ENCODE measurements around the gene ARID1B.

Gene ARID1B

DNA sequence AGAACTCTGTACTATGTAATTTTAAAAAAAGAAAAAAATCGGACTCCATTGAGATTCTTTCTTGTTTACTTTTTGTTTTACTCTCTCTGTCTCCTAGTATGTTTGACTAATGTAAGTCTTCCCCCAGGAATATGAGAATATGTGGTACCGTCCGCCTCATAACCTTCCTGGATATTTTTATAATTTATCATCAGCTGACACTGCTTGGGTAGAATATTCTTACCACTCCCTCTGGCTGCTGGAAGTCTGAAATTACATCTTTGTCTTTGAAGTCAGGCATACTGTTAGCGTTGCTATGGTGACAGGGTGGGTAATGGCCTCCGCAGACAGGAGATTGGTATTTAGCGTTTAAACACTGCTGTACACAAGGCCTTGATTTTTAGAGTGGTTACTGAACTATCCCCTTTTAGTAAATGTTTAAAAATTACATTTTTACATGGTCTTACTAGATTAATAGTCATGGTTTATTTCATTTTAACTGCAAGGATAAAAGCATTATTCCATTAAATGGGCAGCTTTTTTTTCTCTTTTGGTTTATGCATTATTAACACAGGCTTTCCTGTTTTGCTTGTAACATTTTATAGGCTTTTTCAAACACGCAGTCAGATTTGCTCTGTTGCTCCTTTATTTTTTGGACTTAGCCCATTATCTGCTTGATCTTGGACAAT lies 176.4 kb downstream of the ARID1B start:
- Histone ChIP-seq H2BK12ac (ENCODE audit: low read length) (no peak overlapping the region), H4K8ac (ENCODE audit: low read depth, low read length) (no peak overlapping the region), H2BK5ac (ENCODE audit: low read depth, low read length, poor library complexity) (no peak overlapping the region), H3K27me3 (ENCODE audit: insufficient read depth, low read length) (no peaks in the 10 kb centered on the region), H3K27ac (ENCODE audit: low read depth, low read length) (no peak overlapping the region), H3K36me3 (ENCODE audit: control insufficient read depth in 1 of 2, insufficient read depth in 2 of 2, low read length in 2 of 2) (no peaks in the 10 kb centered on the region), H3K9me3 (ENCODE audit: insufficient read depth, low read depth, low read length) (no peaks in the 10 kb centered on the region), H4K12ac (ENCODE audit: low read depth, low read length) (no peak overlapping the region), H3K79me2 (ENCODE audit: control insufficient read depth, insufficient read depth, low read length, poor library complexity) (peaks cover 6% of the 10 kb centered on the region), H3K23ac (ENCODE audit: low read length) (no peak overlapping the region), H3K4me3 (ENCODE audit: low read depth, low read length) (no peak overlapping the region), H2AFZ (ENCODE audit: insufficient read depth, low read length, poor library complexity) (no peak overlapping the region), H2BK120ac (ENCODE audit: insufficient read depth, low read length, poor library complexity) (no peak overlapping the region), H2AK5ac (ENCODE audit: low read length) (no peak overlapping the region), H3K4me2 (ENCODE audit: low read length) (no peak overlapping the region), H3K79me1 (ENCODE audit: low read length) (no peaks in the 10 kb centered on the region), H3K9ac (ENCODE audit: low read length) (no peak overlapping the region), H4K91ac (ENCODE audit: low read depth, low read length) (no peak overlapping the region), H3K14ac (ENCODE audit: low read length) (no peak overlapping the region), H3K4me1 (ENCODE audit: control insufficient read depth in 1 of 2, insufficient read depth in 2 of 2, low read length in 2 of 2) (peaks cover 5 to 8% of the 10 kb centered on the region in 2 experiments), H3K4ac (ENCODE audit: low read depth, low read length) (no peak overlapping the region), H3K18ac (ENCODE audit: low read length) (no peak overlapping the region)
- no CpG with 5 or more reads among the region's 7 CpGs for WGBS (ENCODE audit: extremely low coverage, insufficient coverage, insufficient read length)
- DNase-seq = peak; percentile 93 to 99

DNA sequence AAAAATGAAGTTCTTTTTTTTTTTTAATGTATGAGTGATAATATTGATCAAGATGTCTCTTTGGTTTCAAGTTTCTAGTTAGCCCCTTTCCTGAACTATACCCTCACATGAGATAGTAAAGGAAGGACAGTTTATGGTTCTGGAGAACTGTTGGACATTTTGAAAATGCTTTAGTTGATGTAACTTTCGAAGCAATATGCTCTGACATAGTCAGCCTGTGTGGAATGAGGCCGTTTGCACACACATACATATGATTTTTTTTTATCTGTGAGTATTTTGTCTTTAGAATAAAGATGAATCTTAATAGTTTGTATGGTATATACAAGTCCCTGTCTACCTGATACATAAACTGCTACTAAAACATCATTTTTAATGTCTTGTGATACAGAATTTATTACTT lies 177.0 kb downstream of the ARID1B start:
- Histone ChIP-seq H3K14ac (ENCODE audit: low read length) (no peak overlapping the region), H3K4me2 (ENCODE audit: low read length) (no peak overlapping the region), H4K91ac (ENCODE audit: low read depth, low read length) (no peak overlapping the region), H4K8ac (ENCODE audit: low read depth, low read length) (no peak overlapping the region), H3K36me3 (ENCODE audit: control insufficient read depth in 1 of 2, insufficient read depth in 2 of 2, low read length in 2 of 2) (no peaks in the 10 kb centered on the region), H3K4ac (ENCODE audit: low read depth, low read length) (no peak overlapping the region), H3K27me3 (ENCODE audit: insufficient read depth, low read length) (no peaks in the 10 kb centered on the region), H2BK5ac (ENCODE audit: low read depth, low read length, poor library complexity) (no peak overlapping the region), H2AK5ac (ENCODE audit: low read length) (no peak overlapping the region), H2AFZ (ENCODE audit: insufficient read depth, low read length, poor library complexity) (no peak overlapping the region), H3K23ac (ENCODE audit: low read length) (no peak overlapping the region), H3K18ac (ENCODE audit: low read length) (no peak overlapping the region), H3K9ac (ENCODE audit: low read length) (no peak overlapping the region), H3K27ac (ENCODE audit: low read depth, low read length) (no peak overlapping the region), H4K12ac (ENCODE audit: low read depth, low read length) (no peak overlapping the region), H3K9me3 (ENCODE audit: insufficient read depth, low read depth, low read length) (no peaks in the 10 kb centered on the region), H3K79me1 (ENCODE audit: low read length) (no peaks in the 10 kb centered on the region), H3K4me1 (ENCODE audit: control insufficient read depth in 1 of 2, insufficient read depth in 2 of 2, low read length in 2 of 2) (peaks cover 5 to 6% of the 10 kb centered on the region in 2 experiments), H3K4me3 (ENCODE audit: low read depth, low read length) (no peak overlapping the region), H2BK12ac (ENCODE audit: low read length) (no peak overlapping the region), H3K79me2 (ENCODE audit: control insufficient read depth, insufficient read depth, low read length, poor library complexity) (peaks cover 6% of the 10 kb centered on the region), H2BK120ac (ENCODE audit: insufficient read depth, low read length, poor library complexity) (no peak overlapping the region)
- WGBS (ENCODE audit: extremely low coverage, insufficient coverage, insufficient read length) = no CpG with 5 or more reads among the region's 2 CpGs
- DNase-seq = peak in 1 of 2 donors; percentile 55

DNA sequence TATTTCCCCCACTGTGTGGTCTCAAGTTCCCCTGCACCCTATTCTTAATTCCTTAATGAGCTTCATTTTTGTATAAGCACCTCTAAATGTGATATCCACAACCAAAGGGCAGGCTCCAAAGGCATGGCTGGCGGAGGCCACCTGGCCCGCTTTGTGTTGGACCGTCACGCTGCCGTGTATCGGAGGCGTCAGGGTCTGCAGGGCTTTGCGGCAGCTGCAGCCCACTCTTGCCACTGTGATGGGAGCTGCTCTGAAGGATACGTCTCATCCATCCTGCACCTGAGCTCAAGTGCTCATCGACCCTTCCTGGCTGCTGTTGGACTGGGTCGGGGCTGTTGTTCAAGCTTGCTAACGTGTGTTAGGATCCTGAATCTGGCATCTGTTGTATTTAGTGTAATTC lies 177.6 kb downstream of the ARID1B start:
- Histone ChIP-seq H3K79me2 (ENCODE audit: control insufficient read depth, insufficient read depth, low read length, poor library complexity) (peaks cover 6% of the 10 kb centered on the region), H3K4me1 (ENCODE audit: control insufficient read depth in 1 of 2, insufficient read depth in 2 of 2, low read length in 2 of 2) (peaks cover 5 to 6% of the 10 kb centered on the region in 2 experiments), H2AK5ac (ENCODE audit: low read length) (no peak overlapping the region), H3K36me3 (ENCODE audit: control insufficient read depth in 1 of 2, insufficient read depth in 2 of 2, low read length in 2 of 2) (no peaks in the 10 kb centered on the region), H3K27me3 (ENCODE audit: insufficient read depth, low read length) (no peaks in the 10 kb centered on the region), H3K18ac (ENCODE audit: low read length) (no peak overlapping the region), H3K14ac (ENCODE audit: low read length) (no peak overlapping the region), H4K12ac (ENCODE audit: low read depth, low read length) (no peak overlapping the region), H2BK12ac (ENCODE audit: low read length) (no peak overlapping the region), H3K9ac (ENCODE audit: low read length) (no peak overlapping the region), H3K27ac (ENCODE audit: low read depth, low read length) (no peak overlapping the region), H2BK120ac (ENCODE audit: insufficient read depth, low read length, poor library complexity) (no peak overlapping the region), H4K8ac (ENCODE audit: low read depth, low read length) (no peak overlapping the region), H3K4me3 (ENCODE audit: low read depth, low read length) (no peak overlapping the region), H3K9me3 (ENCODE audit: insufficient read depth, low read depth, low read length) (no peaks in the 10 kb centered on the region), H2AFZ (ENCODE audit: insufficient read depth, low read length, poor library complexity) (no peak overlapping the region), H2BK5ac (ENCODE audit: low read depth, low read length, poor library complexity) (no peak overlapping the region), H3K4ac (ENCODE audit: low read depth, low read length) (no peak overlapping the region), H3K23ac (ENCODE audit: low read length) (peak overlapping the region; percentile 21), H3K79me1 (ENCODE audit: low read length) (no peaks in the 10 kb centered on the region), H3K4me2 (ENCODE audit: low read length) (no peak overlapping the region), H4K91ac (ENCODE audit: low read depth, low read length) (no peak overlapping the region)
- no peak for DNase-seq
- no CpG with 5 or more reads among the region's 12 CpGs for WGBS (ENCODE audit: extremely low coverage, insufficient coverage, insufficient read length)

DNA sequence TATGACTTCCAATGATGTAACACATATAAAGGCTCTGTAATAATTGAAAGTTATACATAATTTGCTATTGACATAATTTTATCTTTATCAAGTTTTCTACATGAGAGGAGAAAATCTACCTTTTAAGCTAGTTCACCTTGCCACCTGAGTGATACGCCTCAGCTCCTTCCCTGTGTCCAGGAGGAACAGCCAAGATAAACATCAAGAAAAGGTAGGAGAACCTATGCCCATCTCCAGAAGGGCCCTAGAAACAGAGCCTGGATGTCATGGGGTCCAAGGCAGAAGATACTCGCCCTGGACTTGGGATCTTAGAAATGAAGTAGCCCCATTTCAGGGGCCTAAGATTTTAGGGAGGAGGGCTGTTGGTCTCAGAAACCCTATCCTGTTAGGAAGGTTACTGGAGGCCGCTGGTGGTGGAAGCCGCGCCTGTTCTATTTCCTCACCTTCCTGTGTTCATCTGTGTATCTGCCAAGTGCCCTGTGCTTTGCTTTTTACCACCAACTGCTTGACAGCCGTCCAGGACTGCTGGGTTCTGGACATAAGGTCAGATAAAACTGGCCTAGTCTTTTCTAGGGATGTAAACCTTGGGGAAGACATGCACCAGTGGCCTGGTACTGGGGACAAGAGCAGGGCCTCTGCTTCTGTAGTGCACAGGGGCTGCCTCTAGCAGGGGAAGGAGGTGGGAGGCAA lies 178.5 kb downstream of the ARID1B start:
- Histone ChIP-seq H4K91ac (ENCODE audit: low read depth, low read length) (no peak overlapping the region), H3K27ac (ENCODE audit: low read depth, low read length) (no peak overlapping the region), H4K8ac (ENCODE audit: low read depth, low read length) (no peak overlapping the region), H3K79me2 (ENCODE audit: control insufficient read depth, insufficient read depth, low read length, poor library complexity) (peaks cover 4% of the 10 kb centered on the region), H3K36me3 (ENCODE audit: control insufficient read depth in 1 of 2, insufficient read depth in 2 of 2, low read length in 2 of 2) (no peaks in the 10 kb centered on the region), H3K4me2 (ENCODE audit: low read length) (no peak overlapping the region), H3K23ac (ENCODE audit: low read length) (no peak overlapping the region), H3K4me3 (ENCODE audit: low read depth, low read length) (no peak overlapping the region), H3K9ac (ENCODE audit: low read length) (no peak overlapping the region), H3K4ac (ENCODE audit: low read depth, low read length) (peak overlapping the region; percentile 40), H2BK12ac (ENCODE audit: low read length) (no peak overlapping the region), H3K14ac (ENCODE audit: low read length) (no peak overlapping the region), H2AK5ac (ENCODE audit: low read length) (no peak overlapping the region), H2BK120ac (ENCODE audit: insufficient read depth, low read length, poor library complexity) (no peak overlapping the region), H3K4me1 (ENCODE audit: control insufficient read depth in 1 of 2, insufficient read depth in 2 of 2, low read length in 2 of 2) (peaks cover 3% of the 10 kb centered on the region in 2 experiments), H3K9me3 (ENCODE audit: insufficient read depth, low read depth, low read length) (no peaks in the 10 kb centered on the region), H3K79me1 (ENCODE audit: low read length) (no peaks in the 10 kb centered on the region), H3K27me3 (ENCODE audit: insufficient read depth, low read length) (no peaks in the 10 kb centered on the region), H4K12ac (ENCODE audit: low read depth, low read length) (peak overlapping the region; percentile 59), H3K18ac (ENCODE audit: low read length) (peak overlapping the region; percentile 50), H2BK5ac (ENCODE audit: low read depth, low read length, poor library complexity) (no peak overlapping the region), H2AFZ (ENCODE audit: insufficient read depth, low read length, poor library complexity) (no peak overlapping the region)
- no CpG with 5 or more reads among the region's 6 CpGs for WGBS (ENCODE audit: extremely low coverage, insufficient coverage, insufficient read length)
- DNase-seq = no peak

Data from trophoblast cell (in vitro differentiated cells and primary cell).